IPS-11a (cell line): ENCODE measurements around the gene HMG20A.

Experiments used
- H3K4me3 ChIP-seq: one replicate; pipeline ENCODE4 v1.5.1; 2013; ENCODE audit warnings: low read depth, low read length, control low read depth

The HMG20A gene

DNA sequence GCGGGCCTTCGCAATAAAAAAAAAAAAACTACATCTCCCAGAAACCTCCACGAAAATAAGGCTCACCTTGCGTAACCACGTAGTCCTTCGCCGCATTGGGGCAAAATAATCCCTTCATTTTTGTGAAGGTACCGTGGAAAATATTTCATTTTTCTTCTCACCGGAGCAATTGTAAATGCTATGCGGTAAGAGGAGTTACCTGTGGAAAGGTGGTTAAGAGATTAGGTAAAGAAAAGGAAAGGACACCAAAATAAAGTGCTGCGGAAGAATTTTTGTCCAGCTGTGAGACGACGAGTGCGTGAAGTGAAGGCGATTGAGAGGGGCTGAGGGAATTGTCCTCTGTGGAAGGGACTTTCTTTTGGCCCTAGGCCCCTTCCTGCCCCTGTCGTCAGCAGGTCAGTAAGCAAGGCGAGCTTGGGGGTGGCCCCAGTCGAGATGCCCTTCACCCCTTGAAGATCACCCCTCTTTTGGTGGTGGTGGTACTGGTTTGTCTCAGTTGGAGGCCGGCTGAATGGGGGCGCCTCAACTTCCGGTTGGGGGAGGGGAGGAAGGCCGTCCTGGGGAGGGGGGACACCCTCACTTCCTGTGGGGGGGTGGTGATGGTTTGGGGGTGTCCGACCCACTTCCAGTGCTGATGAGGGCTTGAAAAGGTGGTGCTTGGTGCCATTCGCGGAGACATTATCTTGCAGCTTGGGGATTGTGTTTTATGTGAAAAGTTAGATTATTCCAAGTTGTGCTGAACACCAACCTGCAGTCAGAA lies at the start of gene HMG20A:
Gene HMG20A (plus strand): TSS at position 279 of the 760 bp plus-strand sequence. CDS start 37,520 bp downstream, outside the sequence.
- peak within 1 kb of the TSS; percentile 62 for H3K4me3 ChIP-seq

- H3K4me3 ChIP-seq: no peak overlapping the region
Measured at GRCh38 chr15:77371850-77372563, 48.7 kb upstream of the HMG20A start.

- no peak overlapping the region for H3K4me3 ChIP-seq
Measured at GRCh38 chr15:77373441-77373840, 47.2 kb upstream of the HMG20A start.

GRCh38 chr15:77375133-77375532 lies 45.6 kb upstream of the HMG20A start:
- no peak overlapping the region for H3K4me3 ChIP-seq

DNA sequence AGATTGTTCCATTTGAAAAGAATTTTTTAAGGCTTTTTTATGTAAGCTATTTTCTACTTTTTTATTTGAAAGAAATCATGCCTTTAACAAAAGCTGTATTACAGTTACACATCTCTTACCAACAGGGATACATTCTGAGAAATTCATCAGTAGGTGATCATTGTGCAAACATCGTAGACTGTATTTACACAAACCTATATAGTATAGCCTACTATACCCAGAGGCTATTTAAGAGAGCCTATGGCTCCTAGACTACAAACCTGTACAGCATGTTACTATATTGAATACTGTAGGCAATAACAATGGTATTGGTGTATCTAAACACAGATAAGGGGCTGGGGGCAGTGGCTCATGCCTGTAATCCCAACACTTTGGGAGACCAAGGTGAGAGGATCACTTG lies 43.9 kb upstream of the HMG20A start:
- H3K4me3 ChIP-seq: no peak overlapping the region

- H3K4me3 ChIP-seq: no peak overlapping the region
Measured at GRCh38 chr15:77380033-77380432, 40.7 kb upstream of the HMG20A start.

- H3K4me3 ChIP-seq: no peak overlapping the region
Measured at GRCh38 chr15:77384086-77384485, 36.6 kb upstream of the HMG20A start.

DNA sequence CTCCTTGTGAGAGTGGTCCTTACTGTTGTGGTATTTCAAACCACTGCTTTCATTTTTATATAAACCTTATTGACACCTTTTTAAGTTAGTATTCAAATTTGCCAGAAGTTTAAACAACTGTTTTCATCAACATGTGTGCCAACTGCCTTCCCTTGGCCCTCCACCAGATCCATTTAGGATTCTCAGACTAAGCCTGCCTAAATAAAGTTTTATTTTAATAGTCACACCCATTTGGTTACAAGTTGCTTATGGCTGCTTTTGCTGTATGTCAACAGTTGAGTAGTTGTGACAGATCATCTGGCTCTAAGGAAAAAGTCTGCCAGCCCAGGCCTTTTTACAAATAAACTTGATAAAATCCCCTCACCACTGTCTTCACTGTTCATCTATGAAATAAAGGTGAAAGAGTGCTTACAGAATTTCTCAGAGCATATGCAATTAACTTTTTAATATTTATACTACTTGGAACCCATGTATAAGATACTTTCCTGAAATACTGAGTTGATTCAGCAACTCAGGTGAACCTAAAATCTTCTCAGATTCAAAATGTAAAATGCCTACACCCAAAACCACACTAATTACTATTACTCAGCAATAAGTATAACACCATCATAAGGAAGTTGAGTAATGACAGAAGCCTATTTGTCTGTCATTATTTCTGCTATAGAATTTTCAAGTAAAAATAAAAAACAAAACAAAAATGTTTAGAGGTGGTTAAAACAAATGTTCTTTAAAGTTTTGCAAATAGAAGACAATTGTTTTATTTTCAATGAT lies 35.9 kb upstream of the HMG20A start:
- no peak overlapping the region for H3K4me3 ChIP-seq

DNA sequence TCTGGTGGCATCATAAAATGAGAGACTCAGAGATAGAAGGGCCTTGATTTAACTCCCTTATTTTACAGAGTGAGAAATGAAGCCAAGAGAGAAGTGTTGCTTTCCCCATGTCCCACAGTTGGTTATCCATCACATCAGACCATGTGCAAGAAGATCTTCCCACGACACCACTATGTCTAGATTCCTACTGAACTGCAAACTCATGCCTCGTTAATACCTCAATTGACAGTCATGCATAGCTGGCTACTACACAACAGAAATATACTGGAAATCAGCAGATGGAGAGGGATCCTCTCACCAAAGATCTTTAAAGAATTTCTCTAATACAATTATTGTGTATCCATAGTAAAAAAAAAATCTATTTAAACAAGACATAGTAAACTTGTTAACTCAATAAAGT lies 34.1 kb upstream of the HMG20A start:
- no peak overlapping the region for H3K4me3 ChIP-seq

DNA sequence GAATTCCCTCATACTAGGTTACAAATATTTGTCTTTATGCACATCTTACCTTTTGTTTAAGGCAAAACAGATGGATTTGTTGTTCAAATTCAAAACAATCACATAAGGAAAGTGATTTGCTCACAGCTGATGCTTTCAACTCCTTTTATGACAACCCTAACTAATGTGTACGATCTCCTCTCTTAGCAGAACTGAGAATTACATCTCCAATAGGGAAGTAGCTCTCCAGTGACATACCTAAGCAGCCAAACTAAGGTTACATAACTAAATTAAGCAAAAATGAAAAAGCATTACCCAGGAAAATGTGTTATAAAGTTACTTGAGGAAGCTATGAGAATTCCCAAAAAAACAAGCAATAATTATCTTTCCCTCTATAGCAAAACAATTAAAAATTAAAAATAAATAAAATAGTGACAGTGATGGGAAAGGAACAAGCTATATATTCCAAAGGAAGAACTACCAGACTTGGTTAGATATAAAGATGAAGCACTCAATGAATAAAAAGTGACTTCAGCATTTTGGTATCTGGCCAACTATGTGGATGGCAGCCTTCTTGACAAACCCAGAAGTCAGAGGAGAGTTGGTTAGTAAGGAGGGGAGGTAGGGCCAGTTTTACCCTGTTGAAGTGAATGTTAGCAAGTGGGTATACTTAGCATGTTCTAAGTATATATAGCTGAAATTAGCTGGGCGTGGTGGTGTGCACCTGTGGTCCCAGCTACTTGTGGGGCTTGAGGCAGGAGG lies 33.2 kb upstream of the HMG20A start:
- H3K4me3 ChIP-seq: no peak overlapping the region

GRCh38 chr15:77391372-77391951 lies 29.2 kb upstream of the HMG20A start:
- no peak overlapping the region for H3K4me3 ChIP-seq

- no peak overlapping the region for H3K4me3 ChIP-seq
Measured at GRCh38 chr15:77392762-77393470, 27.8 kb upstream of the HMG20A start.

DNA sequence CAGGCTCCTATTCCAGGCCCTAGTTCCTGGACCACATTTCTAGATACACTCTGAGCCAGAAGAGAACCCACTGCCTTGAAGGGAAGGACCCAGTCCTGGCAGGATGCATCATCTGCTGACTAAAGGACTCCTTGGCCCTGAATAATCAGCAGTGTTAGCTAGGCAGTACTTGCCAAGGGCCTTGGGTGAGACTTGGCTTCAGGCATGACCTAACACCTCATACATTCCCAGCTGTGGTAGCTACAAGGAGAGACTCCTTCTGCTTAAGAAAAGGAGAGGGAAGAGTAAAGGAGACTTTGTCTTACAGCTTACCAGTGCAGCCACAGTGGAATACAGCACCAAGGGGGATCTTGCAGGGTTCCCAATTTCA lies 27.2 kb upstream of the HMG20A start:
- H3K4me3 ChIP-seq: no peak overlapping the region

GRCh38 chr15:77395013-77395774 lies 25.5 kb upstream of the HMG20A start:
- no peak overlapping the region for H3K4me3 ChIP-seq

- no peak overlapping the region for H3K4me3 ChIP-seq
Measured at GRCh38 chr15:77396692-77397091, 24.0 kb upstream of the HMG20A start.

DNA sequence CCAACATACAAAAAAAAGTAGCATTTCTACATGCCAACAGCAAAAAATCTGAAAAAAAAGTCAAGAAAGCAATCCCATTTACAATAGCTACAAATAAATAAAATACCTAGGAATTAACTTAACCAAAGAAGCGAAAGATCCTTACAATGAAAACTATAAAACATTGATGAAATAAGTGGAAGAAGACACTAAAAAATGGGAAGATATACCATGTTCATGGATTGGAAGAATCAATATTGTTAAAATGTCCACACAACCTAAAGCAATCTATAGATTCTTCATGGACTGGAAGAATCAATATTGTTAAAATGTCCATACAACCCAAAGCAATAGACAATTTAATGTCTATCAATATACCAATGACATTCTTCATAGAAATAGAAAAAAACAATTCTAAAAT lies 21.8 kb upstream of the HMG20A start:
- no peak overlapping the region for H3K4me3 ChIP-seq

DNA sequence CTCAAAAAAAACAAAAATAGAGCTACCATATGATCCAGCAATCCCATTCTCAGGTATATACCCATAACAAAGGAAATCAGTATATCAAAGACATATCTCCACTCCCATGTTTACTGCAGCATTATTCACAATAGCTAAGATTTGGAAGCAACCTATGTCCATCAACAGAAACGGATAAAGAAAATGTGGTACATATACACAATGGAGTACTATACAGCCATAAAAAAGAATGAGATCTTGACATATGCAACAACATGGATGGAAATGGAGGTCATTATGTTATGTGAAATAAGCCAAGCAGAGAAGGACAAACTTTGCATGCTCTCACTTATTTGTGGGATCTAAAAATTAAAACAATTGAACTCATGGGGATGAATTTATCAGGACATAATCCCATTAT lies 20.4 kb upstream of the HMG20A start:
- no peak overlapping the region for H3K4me3 ChIP-seq

DNA sequence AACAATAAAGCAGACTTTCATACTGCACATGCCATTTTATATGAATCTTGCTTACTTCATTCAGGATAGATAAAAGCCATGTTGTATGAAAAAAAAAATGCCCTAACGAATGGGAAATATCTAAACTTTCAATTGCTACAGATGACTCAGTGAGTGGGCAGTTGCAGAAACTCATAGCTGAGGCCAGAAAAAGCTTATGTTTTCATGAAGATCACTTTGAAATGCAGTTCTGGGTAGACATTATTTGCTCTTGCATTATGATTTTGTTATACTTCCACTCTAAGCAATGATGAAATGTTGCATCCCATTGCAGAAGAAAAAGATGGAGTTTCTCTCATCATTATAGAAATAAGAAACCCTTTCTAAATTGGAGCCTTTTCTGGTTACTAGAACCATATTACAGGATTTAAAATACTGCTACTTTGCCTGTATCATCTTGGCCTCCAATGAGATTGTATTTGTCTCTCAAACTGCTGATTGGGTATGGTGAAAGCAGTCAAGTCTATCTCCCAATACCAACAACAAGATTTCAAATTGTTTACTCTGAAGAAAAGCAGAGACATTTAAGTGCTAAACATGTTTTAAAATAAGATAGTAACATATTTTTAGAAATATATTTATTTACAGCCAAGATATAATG lies 17.8 kb upstream of the HMG20A start:
- no peak overlapping the region for H3K4me3 ChIP-seq
